Choroid plexus epithelial cell (primary cell): ENCODE measurements around the gene C4A.

Experiments
- DNase-seq: peaks from one replicate; pipeline ENCODE4 v3.0.0-alpha.2; 2010; ENCODE audit warnings: low read depth
- H3K4me3 ChIP-seq: 2 replicates; pipeline ENCODE4 v1.5.1; 2011; ENCODE audit warnings: low read depth, mild to moderate bottlenecking, control low read depth, low read length, moderate library complexity
- CTCF ChIP-seq: conservative IDR thresholded peaks from 2 replicates; pipeline ENCODE4 v1.5.1; 2011; ENCODE audit warnings: low read depth, mild to moderate bottlenecking, control low read depth, inconsistent platforms, low read length, moderate library complexity

The C4A gene

GRCh38 chr6:31967926-31968320 is 13.9 kb upstream of the C4A start:
- no peak for TF ChIP-seq CTCF
- no peak overlapping the region for H3K4me3 ChIP-seq
- DNase-seq = no peak

GRCh38 chr6:31968326-31968725 is 13.5 kb upstream of the C4A start:
- no peak overlapping the region for H3K4me3 ChIP-seq
- TF ChIP-seq CTCF = no peak
- DNase-seq = no peak

GRCh38 chr6:31968791-31969711 is 12.8 kb upstream of the C4A start:
- H3K4me3 ChIP-seq = no peak overlapping the region
- no peak for TF ChIP-seq CTCF
- no peak for DNase-seq

GRCh38 chr6:31969712-31970603 is 11.9 kb upstream of the C4A start:
- H3K4me3 ChIP-seq = peak overlapping the region; percentile 73
- peak; percentile 45 for DNase-seq
- no peak for TF ChIP-seq CTCF

- H3K4me3 ChIP-seq = peak overlapping the region; percentile 73
- DNase-seq = peak; percentile 6
- no peak for TF ChIP-seq CTCF
These were observed 11.1 kb upstream of the C4A start for GRCh38 chr6:31970604-31971271.

- no peak for DNase-seq
- TF ChIP-seq CTCF = no peak
- peak overlapping the region; percentile 73 for H3K4me3 ChIP-seq
These were observed 10.4 kb upstream of the C4A start for GRCh38 chr6:31971279-31971992.
